Hematopoietic multipotent progenitor cell treated with erythropoietin and hydrocortisone succinate and interleukin-3 and kit ligand, for 6 days (in vitro differentiated cells): ENCODE data around the gene PRAMEF27.
"Not testable (repeated sequence)": the region's sequence is repeated elsewhere in the genome, so short reads cannot be mapped to it uniquely, and the experiment has no call there.

Experiments used
- DNase-seq: peaks from one replicate; pipeline ENCODE4 v3.0.0-alpha.2; 2015

PRAMEF27 gene

DNA sequence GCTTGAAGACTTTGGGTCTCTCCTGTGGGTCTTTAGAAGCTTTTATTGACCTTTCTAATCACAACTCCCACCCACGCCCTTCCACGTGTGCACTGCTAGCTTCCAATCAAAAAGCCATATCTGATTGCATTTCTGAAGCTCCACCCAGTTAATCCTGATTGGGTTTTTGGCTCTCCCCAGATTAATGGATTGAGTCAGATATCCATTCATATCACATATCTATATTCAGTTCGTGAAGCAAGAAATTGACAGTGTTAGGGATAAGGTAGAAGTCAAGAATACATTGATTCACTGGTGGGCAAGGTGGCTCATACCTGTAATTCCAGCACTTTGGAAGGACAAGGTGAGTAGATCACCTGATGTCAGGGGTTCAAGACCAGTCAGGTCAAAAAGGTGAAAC lies at the start of gene PRAMEF27:
Gene PRAMEF27 (minus strand): TSS at position 101 of the 400 bp plus-strand sequence. CDS start 2,916 bp downstream, outside the sequence.
- not testable (repeated sequence) for DNase-seq

DNA sequence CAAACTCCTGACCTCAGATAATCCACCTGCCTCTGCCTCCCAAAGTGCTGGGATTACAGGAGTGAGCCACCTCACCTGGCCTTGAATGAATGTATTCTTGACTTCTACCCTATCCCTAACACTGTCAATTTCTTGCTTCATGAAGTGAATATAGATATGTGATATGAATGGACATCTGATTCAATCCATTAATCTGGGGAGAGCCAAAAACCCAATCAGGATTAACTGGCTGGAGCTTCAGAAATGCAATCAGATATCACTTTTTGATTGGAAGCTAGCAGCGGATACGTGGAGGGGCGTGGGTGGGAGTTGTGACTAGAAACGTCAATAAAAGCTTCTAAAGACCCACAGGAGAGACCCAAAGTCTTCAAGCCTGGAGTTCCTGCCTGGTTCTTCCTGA lies 14.1 kb upstream of the PRAMEF27 start, which contains the start of gene PRAMEF25:
Gene PRAMEF25 (plus strand): TSS at position 301 of the 400 bp plus-strand sequence. CDS start 2,920 bp downstream, outside the sequence.
- not testable (repeated sequence) for DNase-seq

DNA sequence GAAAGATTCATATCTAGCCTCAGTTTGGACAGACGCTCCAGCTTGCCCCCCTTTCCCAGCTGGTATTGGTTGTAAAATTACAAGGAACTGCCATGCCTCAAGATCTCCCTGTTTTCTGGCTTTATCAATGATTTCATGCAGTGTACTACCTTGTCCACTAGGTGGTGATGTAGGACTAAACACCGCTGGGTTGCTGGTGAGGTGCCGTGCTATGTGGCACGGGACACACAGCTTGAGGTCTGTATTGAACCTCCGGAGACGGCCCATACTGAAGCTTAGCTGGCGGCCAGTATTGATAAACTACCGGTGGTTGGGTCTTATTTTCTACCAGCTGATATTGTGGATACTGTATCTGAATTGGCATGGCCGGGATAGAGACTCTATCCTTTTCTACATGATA lies 36.5 kb downstream of the PRAMEF27 start:
- not testable (repeated sequence) for DNase-seq

DNA sequence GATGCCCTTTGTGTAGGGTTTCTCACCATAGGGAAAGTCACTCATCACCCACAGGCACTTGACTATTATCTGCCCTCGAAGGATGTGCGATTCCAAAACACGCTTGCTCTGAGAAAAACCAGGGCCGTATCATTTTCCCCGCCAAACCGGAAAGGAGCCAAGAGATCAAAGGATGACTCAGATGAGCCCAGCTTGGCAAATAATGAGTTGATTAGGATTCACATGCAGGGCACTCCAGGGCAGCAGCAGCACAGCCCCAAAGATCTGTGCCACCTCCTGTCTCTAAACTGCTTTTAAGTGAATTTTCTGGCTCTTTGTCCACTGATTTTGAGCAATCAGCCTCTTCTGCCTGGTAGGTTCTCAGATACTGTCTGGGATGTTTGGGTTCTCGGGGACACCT lies 44.4 kb downstream of the PRAMEF27 start:
- DNase-seq, result not testable (repeated sequence)

DNA sequence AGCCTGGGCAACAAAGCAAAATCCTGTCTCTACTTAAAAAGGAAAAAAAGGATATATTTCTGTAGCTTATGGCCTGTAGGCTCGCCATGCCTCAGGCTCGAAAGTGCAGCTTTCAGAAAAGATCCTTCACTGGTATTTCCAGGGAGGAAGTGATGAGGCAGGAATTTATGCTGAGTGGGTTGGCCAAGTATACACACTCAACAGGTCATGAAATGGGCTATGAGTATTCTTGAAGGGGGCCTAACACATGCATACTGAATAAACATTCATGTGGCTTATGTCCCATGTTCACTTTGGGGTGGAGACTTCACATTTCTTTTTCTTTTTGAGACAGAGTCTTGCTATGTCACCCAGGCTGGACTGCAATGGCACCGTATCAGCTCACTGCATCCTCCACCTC lies 47.0 kb downstream of the PRAMEF27 start:
- DNase-seq, result not testable (repeated sequence)

DNA sequence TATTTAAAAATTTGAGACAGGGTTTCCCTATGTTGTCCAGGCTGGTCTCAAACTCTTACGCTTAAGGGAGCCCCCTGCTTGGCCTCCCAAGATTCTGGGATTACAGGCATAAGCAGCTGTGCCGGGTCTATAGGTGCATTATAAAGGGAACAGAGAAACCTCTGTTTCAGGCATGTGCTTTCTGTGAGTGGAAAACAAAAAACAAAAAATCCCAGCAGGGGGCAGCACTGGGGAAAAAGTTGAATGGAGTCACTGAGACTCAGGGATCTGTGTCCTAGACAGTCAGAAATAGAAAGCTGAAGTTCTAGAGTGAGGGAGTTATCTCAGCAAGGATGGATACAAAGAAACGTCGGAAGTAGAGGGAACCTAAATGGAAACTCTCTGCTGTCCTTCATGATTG lies 50.6 kb downstream of the PRAMEF27 start:
- DNase-seq, result not testable (repeated sequence)
